ENCODE data around the gene DRAM1.

DRAM1 gene

DNA sequence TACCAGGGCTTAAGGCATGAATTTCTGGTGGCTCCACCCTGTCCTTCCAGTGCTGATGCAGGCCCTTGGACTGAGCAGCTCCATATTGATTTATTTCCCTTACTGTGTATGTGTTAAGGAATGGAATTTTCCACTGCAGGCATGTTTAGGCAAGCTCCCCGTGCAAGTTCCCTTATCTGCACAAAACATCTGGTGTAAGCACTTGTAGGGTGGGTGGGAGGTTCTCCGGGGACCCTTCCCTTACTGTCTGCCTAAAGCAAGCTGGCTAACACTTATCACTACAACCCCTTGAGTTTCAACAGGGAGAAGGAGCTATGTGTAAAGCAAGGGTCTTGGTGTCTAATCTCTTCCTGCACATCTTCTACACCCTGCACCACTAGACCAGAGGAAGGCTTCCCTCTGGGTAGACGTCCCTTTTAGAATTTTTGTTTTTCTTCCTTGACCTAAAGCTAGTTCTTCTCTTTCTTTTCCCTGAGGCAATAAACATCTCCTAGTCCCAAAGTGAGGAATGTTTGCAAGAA lies 22.0 kb upstream of the DRAM1 start:
- TF ChIP-seq, protein P1, sequence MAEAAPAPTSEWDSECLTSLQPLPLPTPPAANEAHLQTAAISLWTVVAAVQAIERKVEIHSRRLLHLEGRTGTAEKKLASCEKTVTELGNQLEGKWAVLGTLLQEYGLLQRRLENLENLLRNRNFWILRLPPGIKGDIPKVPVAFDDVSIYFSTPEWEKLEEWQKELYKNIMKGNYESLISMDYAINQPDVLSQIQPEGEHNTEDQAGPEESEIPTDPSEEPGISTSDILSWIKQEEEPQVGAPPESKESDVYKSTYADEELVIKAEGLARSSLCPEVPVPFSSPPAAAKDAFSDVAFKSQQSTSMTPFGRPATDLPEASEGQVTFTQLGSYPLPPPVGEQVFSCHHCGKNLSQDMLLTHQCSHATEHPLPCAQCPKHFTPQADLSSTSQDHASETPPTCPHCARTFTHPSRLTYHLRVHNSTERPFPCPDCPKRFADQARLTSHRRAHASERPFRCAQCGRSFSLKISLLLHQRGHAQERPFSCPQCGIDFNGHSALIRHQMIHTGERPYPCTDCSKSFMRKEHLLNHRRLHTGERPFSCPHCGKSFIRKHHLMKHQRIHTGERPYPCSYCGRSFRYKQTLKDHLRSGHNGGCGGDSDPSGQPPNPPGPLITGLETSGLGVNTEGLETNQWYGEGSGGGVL (tag by site-specific recombination; IDR thresholded peaks at IDR 0.05) = peak; percentile 54; the same call in 1 of the 2 replicates
- peak; percentile 65 for TF ChIP-seq ZBTB17 (tag by site-specific recombination; IDR thresholded peaks at IDR 0.05)
- no peak for TF ChIP-seq ZNF341 (tag by site-specific recombination; IDR thresholded peaks at IDR 0.05; ENCODE audit: low read depth)
- TF ChIP-seq ZNF37A (tag by site-specific recombination; IDR thresholded peaks at IDR 0.05) = no peak
- TF ChIP-seq ZNF629 (tag by site-specific recombination; IDR thresholded peaks at IDR 0.05) = no peak
- TF ChIP-seq ZNF18 (tag by site-specific recombination; IDR thresholded peaks at IDR 0.05) = no peak
- no peak for TF ChIP-seq ZNF155 (tag by site-specific recombination; IDR thresholded peaks at IDR 0.05)
- TF ChIP-seq ZNF658 (tag by site-specific recombination; IDR thresholded peaks at IDR 0.05) = no peak
- TF ChIP-seq ZNF324 (tag by site-specific recombination; IDR thresholded peaks at IDR 0.05) = no peak
- no peak for TF ChIP-seq OSR2 (tag by site-specific recombination; IDR thresholded peaks at IDR 0.05)
- no peak for TF ChIP-seq ZNF692 (tag by site-specific recombination; IDR thresholded peaks at IDR 0.05)
- peak; percentile 41; the same call in 1 of the 2 replicates for TF ChIP-seq ZNF335 (tag by site-specific recombination; conservative IDR thresholded peaks at IDR 0.05)
- TF ChIP-seq, protein P2, sequence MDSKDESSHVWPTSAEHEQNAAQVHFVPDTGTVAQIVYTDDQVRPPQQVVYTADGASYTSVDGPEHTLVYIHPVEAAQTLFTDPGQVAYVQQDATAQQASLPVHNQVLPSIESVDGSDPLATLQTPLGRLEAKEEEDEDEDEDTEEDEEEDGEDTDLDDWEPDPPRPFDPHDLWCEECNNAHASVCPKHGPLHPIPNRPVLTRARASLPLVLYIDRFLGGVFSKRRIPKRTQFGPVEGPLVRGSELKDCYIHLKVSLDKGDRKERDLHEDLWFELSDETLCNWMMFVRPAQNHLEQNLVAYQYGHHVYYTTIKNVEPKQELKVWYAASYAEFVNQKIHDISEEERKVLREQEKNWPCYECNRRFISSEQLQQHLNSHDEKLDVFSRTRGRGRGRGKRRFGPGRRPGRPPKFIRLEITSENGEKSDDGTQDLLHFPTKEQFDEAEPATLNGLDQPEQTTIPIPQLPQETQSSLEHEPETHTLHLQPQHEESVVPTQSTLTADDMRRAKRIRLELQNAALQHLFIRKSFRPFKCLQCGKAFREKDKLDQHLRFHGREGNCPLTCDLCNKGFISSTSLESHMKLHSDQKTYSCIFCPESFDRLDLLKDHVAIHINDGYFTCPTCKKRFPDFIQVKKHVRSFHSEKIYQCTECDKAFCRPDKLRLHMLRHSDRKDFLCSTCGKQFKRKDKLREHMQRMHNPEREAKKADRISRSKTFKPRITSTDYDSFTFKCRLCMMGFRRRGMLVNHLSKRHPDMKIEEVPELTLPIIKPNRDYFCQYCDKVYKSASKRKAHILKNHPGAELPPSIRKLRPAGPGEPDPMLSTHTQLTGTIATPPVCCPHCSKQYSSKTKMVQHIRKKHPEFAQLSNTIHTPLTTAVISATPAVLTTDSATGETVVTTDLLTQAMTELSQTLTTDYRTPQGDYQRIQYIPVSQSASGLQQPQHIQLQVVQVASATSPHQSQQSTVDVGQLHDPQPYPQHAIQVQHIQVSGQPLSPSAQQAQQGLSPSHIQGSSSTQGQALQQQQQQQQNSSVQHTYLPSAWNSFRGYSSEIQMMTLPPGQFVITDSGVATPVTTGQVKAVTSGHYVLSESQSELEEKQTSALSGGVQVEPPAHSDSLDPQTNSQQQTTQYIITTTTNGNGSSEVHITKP (tag by site-specific recombination; IDR thresholded peaks at IDR 0.05) = peak; percentile 31; the same call in 1 of the 2 replicates
- TF ChIP-seq SP3 (tag by site-specific recombination; IDR thresholded peaks at IDR 0.05) = no peak
- no peak for TF ChIP-seq ZNF169 (tag by site-specific recombination; IDR thresholded peaks at IDR 0.05)
- no peak for TF ChIP-seq ZFHX2 (tag by site-specific recombination; conservative IDR thresholded peaks at IDR 0.05)
- TF ChIP-seq SCRT1 (tag by site-specific recombination; IDR thresholded peaks at IDR 0.05; ENCODE audit: borderline replicate concordance) = no peak
- peak; percentile 56 for TF ChIP-seq ZBTB48 (tag by site-specific recombination; IDR thresholded peaks at IDR 0.05)
- no peak overlapping the region; the same call in 1 of the 2 replicates for H3K27ac ChIP-seq (ENCODE audit: extremely low read depth, low read depth, low read length)
- CTCF ChIA-PET = interaction anchor here (0.7 to 2.2 kb wide), 4 partner anchors 13 to 812 kb away, joined by 4 to 9 read pairs (median 6); no protein-coding TSS in a partner anchor
- H3K9me3 ChIP-seq (ENCODE audit: control insufficient read depth, insufficient read depth, low read depth, low read length) = no peaks in the 10 kb centered on the region
- POLR2A ChIA-PET = no interaction called here
- no peaks in the 10 kb centered on the region for H3K36me3 ChIP-seq (ENCODE audit: control insufficient read depth in 2 of 2, insufficient read depth in 1 of 2, low read length in 2 of 2)
- H3K4me1 ChIP-seq (ENCODE audit: control insufficient read depth, insufficient read depth, low read length) = no peaks in the 10 kb centered on the region; the same call in 1 of the 2 replicates
- H3K4me3 ChIP-seq (ENCODE audit: low read depth, low read length) = no peak overlapping the region

Data from HEK293 (cell line).